Ovary (tissue), 9 donors: Measurements from ENCODE around the gene WDR90. TPM values are rescaled to one million over a fixed set of nuclear protein-coding genes. Genes with fewer than 3 reads are reported as not detected.

Experiments
- DNase-seq, 5 donors: peaks; one replicate each; pipeline ENCODE4 v3.0.0-alpha.2; 2019 to 2020
- H3K27ac ChIP-seq, 2 donors: fragments of 200-600 bp; one replicate each; pipeline versions ENCODE4 v1.5.1 to v1.8.0; 2019 to 2022
- H3K27me3 ChIP-seq: fragments of 200-600 bp; one replicate; pipeline ENCODE4 v1.8.0; 2022
- H3K36me3 ChIP-seq: fragments of 200-600 bp; sonication (generic); one replicate; pipeline ENCODE4 v1.5.1; 2019
- H3K4me1 ChIP-seq: one replicate; pipeline ENCODE4 v1.8.1; 2013; ENCODE audit warnings: mild to moderate bottlenecking, moderate library complexity; ENCODE audit not compliant: insufficient read depth
- H3K4me3 ChIP-seq: fragments of 200-600 bp; sonication (generic); one replicate; pipeline ENCODE4 v1.5.1; 2017
- H3K9me3 ChIP-seq, 2 donors: fragments of 200-600 bp in 1 of 2; sonication (generic) in 1 of 2; one replicate each; pipeline versions ENCODE4 v1.5.1 to v1.8.1; 2013 to 2019; ENCODE audit warnings: mild to moderate bottlenecking in 1 of 2, moderate library complexity in 1 of 2
- EP300 ChIP-seq: sonication (generic); formaldehyde crosslinking; IDR thresholded peaks from one replicate; pipeline ENCODE4 v1.6.1; 2017; ENCODE audit warnings: antibody characterized with exemption
- POLR2A ChIP-seq: fragments of 450-650 bp; IDR thresholded peaks from one replicate; pipeline ENCODE4 v1.6.1; 2017; ENCODE audit warnings: antibody characterized with exemption, mild to moderate bottlenecking, moderate library complexity
- WGBS, 3 donors: extraction: QIAGEN DNeasy Blood & Tissue Kit in 1 of 3; methylation state at CpG; one replicate each; pipeline versions ENCODE4 v1.1.5 to v1.1.7; 2013 to 2017; 5-methylcytosine and 5-hydroxymethylcytosine counted together
- intact Hi-C, 4 donors: fragments of 100-400 bp; cut with DNase I; formaldehyde crosslinking; loops; one replicate each; pipeline versions ENCODE4 v1.11.0 to v1.15.1; 2022 to 2023
- polyA plus RNA-seq, 2 donors: library from polyadenylated mRNA; stranded (reverse); fragments of 200-250 nt in 1 of 2; fragments of 350-450 nt in 1 of 2; fragmentation: Illumina TruSeq in 1 of 2; extraction: RNeasy Lipid Tissue Mini Kit (QIAGEN cat#74804) in 1 of 2; gene quantifications; one replicate each; pipeline ENCODE4 v1.2.3, GENCODE V29; 2013 to 2014
- total RNA-seq, 7 donors: library from RNA; depleted of rRNA in 2 of 7; stranded (reverse); fragments of >200 nt in 2 of 7; fragmentation: NEBNext Ultra II Directional in 3 of 7; extraction: Animal tissue kit (Norgen Biotek cat#: 25700) in 3 of 7; gene quantifications; one replicate each; pipeline versions ENCODE4 v1.1.0 to v1.2.4, GENCODE V29; 2016 to 2023
- TF ChIP-seq, protein P1 (sequence below), 3 donors: fragments of 450-650 bp in 2 of 3; fragments of 200-600 bp in 1 of 3; IDR thresholded peaks; one replicate each; pipeline versions ENCODE4 v1.5.1 to v1.8.0; 2016 to 2022; ENCODE audit warnings: antibody characterized with exemption in 3 of 3, mild to moderate bottlenecking in 1 of 3
- donor health status: DM: no; HTN: no; CAD: no; lungs with moderate emphysema.
- donor health status: DM: no; HTN: no; CAD: no.
- donor health status: Bipolar disorder and iron deficiency.
- donor health status: DM: yes; HTN: yes; CAD: no.
- donor health status: DM: no; HTN: no; CAD: no.
- donor health status: DM: yes; HTN: yes; CAD: no.

The WDR90 gene
- total and polyA plus RNA-seq, 9 donors, result 1.4 to 58.2 (median 37.1) TPM

GRCh38 chr16:620700-621525, 28.3 kb upstream of the WDR90 start:
- Histone ChIP-seq H3K36me3 (no peaks in the 10 kb centered on the region), H3K9me3 (no peaks in the 10 kb centered on the region), H3K4me3 (no peak overlapping the region), H3K27ac (no peak overlapping the region), H3K27me3 (no peaks in the 10 kb centered on the region), H3K4me1 (peaks cover 2% of the 10 kb centered on the region)
- intact Hi-C loops, result no loop called here
- WGBS, 3 donors, result 48 to 66% (median 65%) methylated on average over 24 to 41 of the region's 41 CpGs
- no peak for TF ChIP-seq POLR2A
- TF ChIP-seq EP300, result no peak
- TF ChIP-seq, protein P1, sequence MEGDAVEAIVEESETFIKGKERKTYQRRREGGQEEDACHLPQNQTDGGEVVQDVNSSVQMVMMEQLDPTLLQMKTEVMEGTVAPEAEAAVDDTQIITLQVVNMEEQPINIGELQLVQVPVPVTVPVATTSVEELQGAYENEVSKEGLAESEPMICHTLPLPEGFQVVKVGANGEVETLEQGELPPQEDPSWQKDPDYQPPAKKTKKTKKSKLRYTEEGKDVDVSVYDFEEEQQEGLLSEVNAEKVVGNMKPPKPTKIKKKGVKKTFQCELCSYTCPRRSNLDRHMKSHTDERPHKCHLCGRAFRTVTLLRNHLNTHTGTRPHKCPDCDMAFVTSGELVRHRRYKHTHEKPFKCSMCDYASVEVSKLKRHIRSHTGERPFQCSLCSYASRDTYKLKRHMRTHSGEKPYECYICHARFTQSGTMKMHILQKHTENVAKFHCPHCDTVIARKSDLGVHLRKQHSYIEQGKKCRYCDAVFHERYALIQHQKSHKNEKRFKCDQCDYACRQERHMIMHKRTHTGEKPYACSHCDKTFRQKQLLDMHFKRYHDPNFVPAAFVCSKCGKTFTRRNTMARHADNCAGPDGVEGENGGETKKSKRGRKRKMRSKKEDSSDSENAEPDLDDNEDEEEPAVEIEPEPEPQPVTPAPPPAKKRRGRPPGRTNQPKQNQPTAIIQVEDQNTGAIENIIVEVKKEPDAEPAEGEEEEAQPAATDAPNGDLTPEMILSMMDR (IDR thresholded peaks at IDR 0.05), result no peak
- DNase-seq, result no peak

- no peak for TF ChIP-seq POLR2A
- no peak for TF ChIP-seq EP300
- TF ChIP-seq, protein P1 (IDR thresholded peaks at IDR 0.05), result no peak
- Histone ChIP-seq H3K36me3 (no peaks in the 10 kb centered on the region), H3K27me3 (no peaks in the 10 kb centered on the region), H3K4me1 (peaks cover 2% of the 10 kb centered on the region), H3K27ac (no peak overlapping the region), H3K9me3 (no peaks in the 10 kb centered on the region), H3K4me3 (no peak overlapping the region)
- 79 to 81% (median 81%) methylated on average over 21 of the region's 21 CpGs for WGBS, 3 donors
- DNase-seq, result peak in 1 of 5 donors; percentile 50
- intact Hi-C loops, result no loop called here
Observed at GRCh38 chr16:621526-622105, 27.5 kb upstream of the WDR90 start.

GRCh38 chr16:622920-623280, 26.3 kb upstream of the WDR90 start:
- Histone ChIP-seq H3K36me3 (no peaks in the 10 kb centered on the region), H3K27ac (no peak overlapping the region), H3K9me3 (no peaks in the 10 kb centered on the region), H3K27me3 (no peaks in the 10 kb centered on the region), H3K4me1 (peaks cover 2% of the 10 kb centered on the region), H3K4me3 (no peak overlapping the region)
- TF ChIP-seq, protein P1 (IDR thresholded peaks at IDR 0.05), result no peak
- TF ChIP-seq EP300 (no peak), POLR2A (no peak)
- intact Hi-C loops, result no loop called here
- WGBS, 3 donors, result 93 to 96% (median 96%) methylated on average over 17 of the region's 17 CpGs
- no peak for DNase-seq

- TF ChIP-seq, protein P1 (IDR thresholded peaks at IDR 0.05), result no peak
- H3K4me3 ChIP-seq, result no peak overlapping the region
Observed at GRCh38 chr16:624526-625070, 24.6 kb upstream of the WDR90 start.

More at GRCh38 chr16:624526-625070, 24.6 kb upstream of the WDR90 start:
- Histone ChIP-seq H3K9me3 (no peaks in the 10 kb centered on the region), H3K27me3 (no peaks in the 10 kb centered on the region), H3K27ac (no peak overlapping the region), H3K36me3 (no peaks in the 10 kb centered on the region), H3K4me1 (peaks cover 2% of the 10 kb centered on the region)
- DNase-seq, result no peak
- 77 to 87% (median 82%) methylated on average over 9 to 10 of the region's 10 CpGs for WGBS, 3 donors
- intact Hi-C loops, result loop anchor here in 1 of 4 donors (5.0 kb wide), 1 partner anchor 32 kb away; the partner anchor contains the start of gene RAB40C
